Fibroblast of skin of abdomen (primary cell): ENCODE data around the gene CATSPERD. TPM values are rescaled to one million over a fixed set of nuclear protein-coding genes. Genes with fewer than 3 reads are reported as not detected.

ENCODE experiments used
- DNase-seq: peaks from one replicate; pipeline ENCODE4 v3.0.0-alpha.2; 2013
- polyA plus RNA-seq, 2 experiments: library from polyadenylated mRNA; unstranded; fragments of 120-200 nt; gene quantifications; one replicate each; pipeline ENCODE4 v1.2.1, GENCODE V29; 2013; ENCODE audit not compliant: insufficient read length in 2 of 2

The CATSPERD gene
- not detected for polyA plus RNA-seq (2013, experiment 1 of 2; ENCODE audit: insufficient read length)
- not detected for polyA plus RNA-seq (2013, experiment 2 of 2; ENCODE audit: insufficient read length)

GRCh38 chr19:5719961-5720790 lies at the start of gene CATSPERD, which contains the start of gene LONP1:
TSS of gene CATSPERD (plus strand) at chr19:5720637. CDS start at chr19:5720738, 101 bp downstream.
TSS of gene LONP1 (minus strand) at chr19:5720146. CDS start at chr19:5720132, 14 bp downstream.
- peak; percentile 99 for DNase-seq

GRCh38 chr19:5671600-5671999 lies 48.8 kb upstream of the CATSPERD start:
- no peak for DNase-seq

- DNase-seq, result no peak
Observed at GRCh38 chr19:5672708-5673459, 47.6 kb upstream of the CATSPERD start.

- DNase-seq, result no peak
Observed at GRCh38 chr19:5673752-5674151, 46.7 kb upstream of the CATSPERD start.

GRCh38 chr19:5674714-5675113 lies 45.7 kb upstream of the CATSPERD start:
- no peak for DNase-seq

- DNase-seq, result no peak
Observed at GRCh38 chr19:5676105-5676771, 44.2 kb upstream of the CATSPERD start.

GRCh38 chr19:5676772-5677105 lies 43.7 kb upstream of the CATSPERD start:
- no peak for DNase-seq

- no peak for DNase-seq
Observed at GRCh38 chr19:5677136-5677535, 43.3 kb upstream of the CATSPERD start.

- no peak for DNase-seq
Observed at GRCh38 chr19:5677580-5677979, 42.9 kb upstream of the CATSPERD start.

GRCh38 chr19:5678071-5678718 lies 42.2 kb upstream of the CATSPERD start:
- no peak for DNase-seq

- DNase-seq, result no peak
Observed at GRCh38 chr19:5679289-5680083, 41.0 kb upstream of the CATSPERD start.

GRCh38 chr19:5680084-5680436 lies 40.4 kb upstream of the CATSPERD start:
- DNase-seq, result peak; percentile 21

- DNase-seq, result peak; percentile 99
Observed at GRCh38 chr19:5680437-5681368, 39.7 kb upstream of the CATSPERD start, which contains the start of the genes HSD11B1L and MICOS13. TSS of gene HSD11B1L (plus strand) at chr19:5681027. CDS start at chr19:5684833, 3,806 bp downstream. TSS of gene MICOS13 (minus strand) at chr19:5680516. CDS start at chr19:5680486, 30 bp downstream.

GRCh38 chr19:5681391-5682106 lies 38.9 kb upstream of the CATSPERD start:
- DNase-seq, result no peak

GRCh38 chr19:5682107-5682482 lies 38.3 kb upstream of the CATSPERD start:
- DNase-seq, result no peak

- DNase-seq, result no peak
Observed at GRCh38 chr19:5683177-5683886, 37.1 kb upstream of the CATSPERD start.

GRCh38 chr19:5684694-5685430 lies 35.6 kb upstream of the CATSPERD start:
- no peak for DNase-seq

GRCh38 chr19:5686326-5686646 lies 34.2 kb upstream of the CATSPERD start:
- no peak for DNase-seq
